ENCODE data around the gene TMEM30B. TPM values are rescaled to one million over a fixed set of nuclear protein-coding genes. Genes with fewer than 3 reads are reported as not detected.

The TMEM30B gene
- total RNA-seq, 1 donor from 2014 or later, result 1.6 TPM

- Histone ChIP-seq H3K4me1 (ENCODE audit: control insufficient read depth in 3 of 3, insufficient read depth in 3 of 3, low read length in 3 of 3) (peaks cover 3 to 5% (median 4%) of the 10 kb centered on the region in 3 donors), H3K27ac (ENCODE audit: low read depth, low read length) (no peak overlapping the region), H3K4me3 (ENCODE audit: low read length in 3 of 3) (no peak overlapping the region), H3K36me3 (ENCODE audit: control insufficient read depth in 3 of 3, insufficient read depth in 3 of 3, low read length in 3 of 3) (no peaks in the 10 kb centered on the region), H3K9ac (ENCODE audit: low read depth in 1 of 3, low read length in 3 of 3) (no peak overlapping the region), H3K27me3 (ENCODE audit: control insufficient read depth in 3 of 3, insufficient read depth in 3 of 3, low read length in 3 of 3) (no peaks in the 10 kb centered on the region), H3K9me3 (ENCODE audit: control insufficient read depth in 3 of 3, low read length in 3 of 3) (no peaks in the 10 kb centered on the region)
These were observed 10.4 kb downstream of the TMEM30B start for GRCh38 chr14:61270714-61271113.

GRCh38 chr14:61269321-61270083, 11.6 kb downstream of the TMEM30B start:
- H3K9ac ChIP-seq (ENCODE audit: low read depth in 1 of 3, low read length in 3 of 3), result peak overlapping the region; percentile 55 to 84 (median 72)
- H3K36me3 ChIP-seq (ENCODE audit: control insufficient read depth in 3 of 3, insufficient read depth in 3 of 3, low read length in 3 of 3), result no peaks in the 10 kb centered on the region
- peak overlapping the region; percentile 66 to 77 (median 71) for H3K4me3 ChIP-seq (ENCODE audit: low read length in 3 of 3)
- H3K27me3 ChIP-seq (ENCODE audit: control insufficient read depth in 3 of 3, insufficient read depth in 3 of 3, low read length in 3 of 3), result peaks cover 0 to 2% (median 0%) of the 10 kb centered on the region in 3 donors
- H3K4me1 ChIP-seq (ENCODE audit: control insufficient read depth in 3 of 3, insufficient read depth in 3 of 3, low read length in 3 of 3), result peaks cover 3 to 5% (median 4%) of the 10 kb centered on the region in 3 donors
- no peaks in the 10 kb centered on the region for H3K9me3 ChIP-seq (ENCODE audit: control insufficient read depth in 3 of 3, low read length in 3 of 3)
- no peak overlapping the region for H3K27ac ChIP-seq (ENCODE audit: low read depth, low read length)

- Histone ChIP-seq H3K4me3 (ENCODE audit: low read length in 3 of 3) (no peak overlapping the region), H3K27ac (ENCODE audit: low read depth, low read length) (no peak overlapping the region), H3K9ac (ENCODE audit: low read depth in 1 of 3, low read length in 3 of 3) (no peak overlapping the region), H3K36me3 (ENCODE audit: control insufficient read depth in 3 of 3, insufficient read depth in 3 of 3, low read length in 3 of 3) (no peaks in the 10 kb centered on the region), H3K27me3 (ENCODE audit: control insufficient read depth in 3 of 3, insufficient read depth in 3 of 3, low read length in 3 of 3) (peaks cover 0 to 2% (median 0%) of the 10 kb centered on the region in 3 donors), H3K4me1 (ENCODE audit: control insufficient read depth in 3 of 3, insufficient read depth in 3 of 3, low read length in 3 of 3) (peaks cover 3 to 5% (median 4%) of the 10 kb centered on the region in 3 donors), H3K9me3 (ENCODE audit: control insufficient read depth in 3 of 3, low read length in 3 of 3) (no peaks in the 10 kb centered on the region)
These were observed 12.3 kb downstream of the TMEM30B start for GRCh38 chr14:61268812-61269211.

- Histone ChIP-seq H3K9ac (ENCODE audit: low read depth in 1 of 3, low read length in 3 of 3) (no peak overlapping the region), H3K27me3 (ENCODE audit: control insufficient read depth in 3 of 3, insufficient read depth in 3 of 3, low read length in 3 of 3) (peaks cover 0 to 2% (median 0%) of the 10 kb centered on the region in 3 donors), H3K36me3 (ENCODE audit: control insufficient read depth in 3 of 3, insufficient read depth in 3 of 3, low read length in 3 of 3) (no peaks in the 10 kb centered on the region), H3K4me1 (ENCODE audit: control insufficient read depth in 3 of 3, insufficient read depth in 3 of 3, low read length in 3 of 3) (peaks cover 3 to 5% (median 4%) of the 10 kb centered on the region in 3 donors), H3K4me3 (ENCODE audit: low read length in 3 of 3) (no peak overlapping the region), H3K9me3 (ENCODE audit: control insufficient read depth in 3 of 3, low read length in 3 of 3) (no peaks in the 10 kb centered on the region), H3K27ac (ENCODE audit: low read depth, low read length) (no peak overlapping the region)
These were observed 14.0 kb downstream of the TMEM30B start for GRCh38 chr14:61266891-61267740.

GRCh38 chr14:61266436-61266835, 14.7 kb downstream of the TMEM30B start:
- peaks cover 3 to 5% (median 4%) of the 10 kb centered on the region in 3 donors for H3K4me1 ChIP-seq (ENCODE audit: control insufficient read depth in 3 of 3, insufficient read depth in 3 of 3, low read length in 3 of 3)
- H3K9me3 ChIP-seq (ENCODE audit: control insufficient read depth in 3 of 3, low read length in 3 of 3), result no peaks in the 10 kb centered on the region
- H3K9ac ChIP-seq (ENCODE audit: low read depth in 1 of 3, low read length in 3 of 3), result no peak overlapping the region
- H3K36me3 ChIP-seq (ENCODE audit: control insufficient read depth in 3 of 3, insufficient read depth in 3 of 3, low read length in 3 of 3), result no peaks in the 10 kb centered on the region
- no peak overlapping the region for H3K27ac ChIP-seq (ENCODE audit: low read depth, low read length)
- H3K4me3 ChIP-seq (ENCODE audit: low read length in 3 of 3), result no peak overlapping the region
- peaks cover 0 to 2% (median 0%) of the 10 kb centered on the region in 3 donors for H3K27me3 ChIP-seq (ENCODE audit: control insufficient read depth in 3 of 3, insufficient read depth in 3 of 3, low read length in 3 of 3)

GRCh38 chr14:61264651-61265050, 16.5 kb downstream of the TMEM30B start:
- Histone ChIP-seq H3K27ac (ENCODE audit: low read depth, low read length) (no peak overlapping the region), H3K9me3 (ENCODE audit: control insufficient read depth in 3 of 3, low read length in 3 of 3) (no peaks in the 10 kb centered on the region), H3K36me3 (ENCODE audit: control insufficient read depth in 3 of 3, insufficient read depth in 3 of 3, low read length in 3 of 3) (no peaks in the 10 kb centered on the region), H3K4me1 (ENCODE audit: control insufficient read depth in 3 of 3, insufficient read depth in 3 of 3, low read length in 3 of 3) (peaks cover under 1 to 3% (median under 1%) of the 10 kb centered on the region in 3 donors), H3K9ac (ENCODE audit: low read depth in 1 of 3, low read length in 3 of 3) (no peak overlapping the region), H3K4me3 (ENCODE audit: low read length in 3 of 3) (no peak overlapping the region), H3K27me3 (ENCODE audit: control insufficient read depth in 3 of 3, insufficient read depth in 3 of 3, low read length in 3 of 3) (peaks cover 0 to 2% (median 0%) of the 10 kb centered on the region in 3 donors)

- H3K9ac ChIP-seq (ENCODE audit: low read depth in 1 of 3, low read length in 3 of 3), result no peak overlapping the region
- no peaks in the 10 kb centered on the region for H3K36me3 ChIP-seq (ENCODE audit: control insufficient read depth in 3 of 3, insufficient read depth in 3 of 3, low read length in 3 of 3)
- no peak overlapping the region for H3K4me3 ChIP-seq (ENCODE audit: low read length in 3 of 3)
- no peak overlapping the region for H3K27ac ChIP-seq (ENCODE audit: low read depth, low read length)
- H3K9me3 ChIP-seq (ENCODE audit: control insufficient read depth in 3 of 3, low read length in 3 of 3), result no peaks in the 10 kb centered on the region
- H3K27me3 ChIP-seq (ENCODE audit: control insufficient read depth in 3 of 3, insufficient read depth in 3 of 3, low read length in 3 of 3), result peaks cover 0 to 2% (median 0%) of the 10 kb centered on the region in 3 donors
- H3K4me1 ChIP-seq (ENCODE audit: control insufficient read depth in 3 of 3, insufficient read depth in 3 of 3, low read length in 3 of 3), result peaks cover 0 to 4% (median 0%) of the 10 kb centered on the region in 3 donors
These were observed 17.0 kb downstream of the TMEM30B start for GRCh38 chr14:61264010-61264571.

GRCh38 chr14:61262082-61262481, 19.1 kb downstream of the TMEM30B start:
- Histone ChIP-seq H3K27me3 (ENCODE audit: control insufficient read depth in 3 of 3, insufficient read depth in 3 of 3, low read length in 3 of 3) (peaks cover 0 to 2% (median 0%) of the 10 kb centered on the region in 3 donors), H3K4me3 (ENCODE audit: low read length in 3 of 3) (no peak overlapping the region), H3K4me1 (ENCODE audit: control insufficient read depth in 3 of 3, insufficient read depth in 3 of 3, low read length in 3 of 3) (peaks cover 5 to 10% (median 5%) of the 10 kb centered on the region in 3 donors), H3K27ac (ENCODE audit: low read depth, low read length) (no peak overlapping the region), H3K9ac (ENCODE audit: low read depth in 1 of 3, low read length in 3 of 3) (no peak overlapping the region), H3K9me3 (ENCODE audit: control insufficient read depth in 3 of 3, low read length in 3 of 3) (no peaks in the 10 kb centered on the region), H3K36me3 (ENCODE audit: control insufficient read depth in 3 of 3, insufficient read depth in 3 of 3, low read length in 3 of 3) (no peaks in the 10 kb centered on the region)

GRCh38 chr14:61260939-61261776, 20.0 kb downstream of the TMEM30B start:
- H3K36me3 ChIP-seq (ENCODE audit: control insufficient read depth in 3 of 3, insufficient read depth in 3 of 3, low read length in 3 of 3), result no peaks in the 10 kb centered on the region
- H3K27ac ChIP-seq (ENCODE audit: low read depth, low read length), result no peak overlapping the region
- peaks cover 5 to 11% (median 10%) of the 10 kb centered on the region in 3 donors for H3K4me1 ChIP-seq (ENCODE audit: control insufficient read depth in 3 of 3, insufficient read depth in 3 of 3, low read length in 3 of 3)
- H3K4me3 ChIP-seq (ENCODE audit: low read length in 3 of 3), result no peak overlapping the region
- peaks cover 0 to 2% (median 0%) of the 10 kb centered on the region in 3 donors for H3K27me3 ChIP-seq (ENCODE audit: control insufficient read depth in 3 of 3, insufficient read depth in 3 of 3, low read length in 3 of 3)
- H3K9ac ChIP-seq (ENCODE audit: low read depth in 1 of 3, low read length in 3 of 3), result no peak overlapping the region
- H3K9me3 ChIP-seq (ENCODE audit: control insufficient read depth in 3 of 3, low read length in 3 of 3), result no peaks in the 10 kb centered on the region

Measured in skeletal muscle tissue (tissue), 4 donors.